Thyroid gland (tissue), 4 donors: Measurements from ENCODE around the gene AUH.

Experiments used
- POLR2A ChIP-seq, 2 donors: fragments of 450-650 bp; IDR thresholded peaks; one replicate each; pipeline ENCODE4 v1.6.1; 2017; ENCODE audit warnings: antibody characterized with exemption in 2 of 2, mild to moderate bottlenecking in 2 of 2, moderate library complexity in 1 of 2
- TF ChIP-seq, protein P1 (sequence below), 6 experiments: fragments of 200-600 bp in 3 of 6; fragments of 450-650 bp in 3 of 6; sonication (generic) in 3 of 6; IDR thresholded peaks; one replicate each; pipeline ENCODE4 v1.5.1; 2016 to 2019; ENCODE audit warnings: antibody characterized with exemption in 6 of 6, mild to moderate bottlenecking in 2 of 6, inconsistent platforms in 1 of 6, moderate library complexity in 1 of 6

DNA sequence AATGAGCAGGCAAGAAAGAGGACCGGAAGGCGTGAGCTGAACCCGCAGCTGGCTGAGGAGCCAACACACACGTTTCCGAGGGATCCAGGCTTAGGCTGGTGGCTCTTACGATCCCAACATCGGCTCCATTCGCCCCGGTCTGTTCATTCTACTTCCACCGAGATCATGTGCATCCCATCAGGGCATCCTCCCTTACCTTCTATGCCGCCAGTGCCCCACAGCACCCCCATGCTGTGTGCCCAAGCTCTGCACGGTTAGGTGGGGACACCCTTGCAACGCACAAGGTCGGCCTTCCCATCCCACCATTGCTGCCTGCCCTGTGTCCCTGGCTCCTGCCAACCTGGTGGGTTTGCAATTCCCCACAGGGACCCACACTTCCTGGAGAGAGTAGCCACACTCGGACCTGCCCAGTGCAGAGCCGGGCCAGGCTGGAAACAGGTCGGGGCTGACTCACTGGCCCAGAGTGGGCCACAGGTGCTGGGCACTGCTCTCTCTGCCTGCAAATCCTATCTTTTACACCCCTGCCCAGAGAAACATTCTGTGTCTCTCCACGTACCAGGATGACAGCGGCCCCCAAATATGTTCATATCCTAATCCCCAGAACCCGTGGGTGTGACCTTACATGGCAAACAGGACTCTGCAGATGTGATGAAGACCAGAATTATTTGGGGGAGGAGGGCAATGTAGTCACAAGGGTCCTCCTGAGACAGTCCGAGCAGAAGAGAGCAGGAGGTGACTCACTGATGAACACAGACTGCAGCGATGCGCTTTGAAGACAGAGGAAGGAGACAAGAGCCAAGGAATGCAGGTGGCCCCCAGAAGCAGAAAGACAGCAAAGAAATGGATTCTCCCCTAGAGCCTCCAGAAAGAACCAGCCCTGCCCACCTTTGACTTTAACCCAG lies 182.2 kb downstream of the AUH start:
- TF ChIP-seq, protein P1, sequence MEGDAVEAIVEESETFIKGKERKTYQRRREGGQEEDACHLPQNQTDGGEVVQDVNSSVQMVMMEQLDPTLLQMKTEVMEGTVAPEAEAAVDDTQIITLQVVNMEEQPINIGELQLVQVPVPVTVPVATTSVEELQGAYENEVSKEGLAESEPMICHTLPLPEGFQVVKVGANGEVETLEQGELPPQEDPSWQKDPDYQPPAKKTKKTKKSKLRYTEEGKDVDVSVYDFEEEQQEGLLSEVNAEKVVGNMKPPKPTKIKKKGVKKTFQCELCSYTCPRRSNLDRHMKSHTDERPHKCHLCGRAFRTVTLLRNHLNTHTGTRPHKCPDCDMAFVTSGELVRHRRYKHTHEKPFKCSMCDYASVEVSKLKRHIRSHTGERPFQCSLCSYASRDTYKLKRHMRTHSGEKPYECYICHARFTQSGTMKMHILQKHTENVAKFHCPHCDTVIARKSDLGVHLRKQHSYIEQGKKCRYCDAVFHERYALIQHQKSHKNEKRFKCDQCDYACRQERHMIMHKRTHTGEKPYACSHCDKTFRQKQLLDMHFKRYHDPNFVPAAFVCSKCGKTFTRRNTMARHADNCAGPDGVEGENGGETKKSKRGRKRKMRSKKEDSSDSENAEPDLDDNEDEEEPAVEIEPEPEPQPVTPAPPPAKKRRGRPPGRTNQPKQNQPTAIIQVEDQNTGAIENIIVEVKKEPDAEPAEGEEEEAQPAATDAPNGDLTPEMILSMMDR (IDR thresholded peaks at IDR 0.05), result no peak
- no peak for TF ChIP-seq POLR2A (IDR thresholded peaks at IDR 0.05)
